T1000 (cell line): ENCODE results near the gene C1D.
"Not testable (repeated sequence)": the region's sequence is repeated elsewhere in the genome, so short reads cannot be mapped to it uniquely, and the experiment has no call there.

Source experiments
- DNase-seq: peaks from one replicate; lab custom pipeline; 2025; ENCODE audit warnings: mixed read lengths; lab: John Stamatoyannopoulos, UW

Gene C1D

GRCh38 chr2:67999332-67999731, 63.5 kb downstream of the C1D start:
- DNase-seq = no peak

- no peak for DNase-seq
Observed at GRCh38 chr2:67997903-67998302, 64.9 kb downstream of the C1D start.

GRCh38 chr2:67997528-67997900, 65.3 kb downstream of the C1D start:
- peak; percentile 34 for DNase-seq

- no peak for DNase-seq
Observed at GRCh38 chr2:67996772-67997527, 65.9 kb downstream of the C1D start.

GRCh38 chr2:67994716-67995115, 68.1 kb downstream of the C1D start:
- DNase-seq = no peak

- not testable (repeated sequence) for DNase-seq
Observed at GRCh38 chr2:67994069-67994468, 68.7 kb downstream of the C1D start.

GRCh38 chr2:67993329-67993728, 69.5 kb downstream of the C1D start:
- no peak for DNase-seq

- no peak for DNase-seq
Observed at GRCh38 chr2:67991456-67991855, 71.3 kb downstream of the C1D start.
